ENCODE data around the gene JPT1.

The JPT1 gene

DNA sequence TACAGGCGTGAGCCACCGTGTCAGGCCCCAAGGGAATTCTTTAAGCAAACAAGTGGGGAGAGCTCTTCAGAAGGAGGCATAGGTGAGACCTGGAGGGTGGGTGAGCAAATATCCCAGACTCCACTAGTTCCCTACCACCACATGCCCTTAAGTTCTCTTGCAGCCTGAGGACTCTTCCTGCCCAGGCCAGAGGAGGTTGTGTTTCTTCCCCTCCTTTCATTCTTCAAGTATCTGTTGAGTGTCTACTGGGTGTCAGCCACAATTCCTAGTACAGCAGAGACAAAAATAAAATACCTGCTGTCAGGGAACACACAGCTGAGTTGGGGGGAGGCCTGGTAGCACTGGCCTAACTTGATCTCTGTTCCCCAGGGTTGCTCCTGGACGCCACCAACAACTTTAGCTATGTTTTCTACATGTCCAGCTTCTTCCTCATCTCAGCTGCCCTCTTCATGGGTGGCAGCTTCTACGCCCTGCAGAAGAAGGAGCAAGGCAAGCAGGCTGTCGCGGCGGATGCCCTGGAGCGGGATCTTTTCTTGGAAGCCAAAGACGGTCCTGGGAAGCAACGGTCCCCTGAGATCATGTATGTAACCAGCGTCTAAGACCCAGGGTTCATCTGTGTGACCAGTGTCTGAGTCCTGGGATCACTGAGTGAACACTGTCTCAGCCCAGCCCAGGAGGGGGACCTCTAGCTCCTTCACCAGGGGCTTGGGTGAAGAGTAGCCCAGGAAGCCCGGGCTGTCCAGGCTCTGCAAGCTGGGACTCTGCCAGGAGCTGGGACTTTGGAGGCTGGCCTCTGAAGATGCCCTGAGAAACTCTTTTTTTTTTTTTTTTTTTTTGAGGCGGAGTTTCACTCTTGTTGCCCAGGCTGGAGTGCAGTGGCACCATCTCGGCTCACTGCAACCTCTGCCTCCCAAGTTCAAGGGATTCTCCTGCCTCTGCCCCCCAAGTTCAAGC, 50.4 kb downstream of the JPT1 start:
- no peak for DNase-seq

GRCh38 chr17:75102385-75102821, 51.9 kb downstream of the JPT1 start:
- DNase-seq, result no peak

- no peak for DNase-seq
Measured at GRCh38 chr17:75099881-75100595, 54.3 kb downstream of the JPT1 start.

GRCh38 chr17:75098861-75099260, 55.5 kb downstream of the JPT1 start:
- no peak for DNase-seq

DNA sequence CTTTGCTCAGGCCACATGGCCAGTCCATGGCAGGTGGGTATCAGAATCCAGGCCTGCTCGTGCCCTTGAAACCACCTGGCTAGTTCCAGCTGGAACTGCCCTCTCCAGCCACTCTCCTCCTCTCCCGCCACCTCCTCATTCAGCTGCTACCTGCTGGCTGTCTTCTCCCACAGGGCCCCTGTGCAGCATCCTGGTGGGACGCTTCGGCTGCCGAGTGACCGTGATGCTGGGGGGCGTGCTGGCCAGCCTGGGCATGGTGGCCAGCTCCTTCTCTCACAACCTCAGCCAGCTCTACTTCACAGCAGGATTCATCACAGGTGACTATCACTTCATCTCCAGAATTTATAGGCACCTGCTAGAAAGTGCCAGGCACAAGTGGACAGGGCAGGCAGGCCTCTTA, 56.4 kb downstream of the JPT1 start:
- no peak for DNase-seq

DNA sequence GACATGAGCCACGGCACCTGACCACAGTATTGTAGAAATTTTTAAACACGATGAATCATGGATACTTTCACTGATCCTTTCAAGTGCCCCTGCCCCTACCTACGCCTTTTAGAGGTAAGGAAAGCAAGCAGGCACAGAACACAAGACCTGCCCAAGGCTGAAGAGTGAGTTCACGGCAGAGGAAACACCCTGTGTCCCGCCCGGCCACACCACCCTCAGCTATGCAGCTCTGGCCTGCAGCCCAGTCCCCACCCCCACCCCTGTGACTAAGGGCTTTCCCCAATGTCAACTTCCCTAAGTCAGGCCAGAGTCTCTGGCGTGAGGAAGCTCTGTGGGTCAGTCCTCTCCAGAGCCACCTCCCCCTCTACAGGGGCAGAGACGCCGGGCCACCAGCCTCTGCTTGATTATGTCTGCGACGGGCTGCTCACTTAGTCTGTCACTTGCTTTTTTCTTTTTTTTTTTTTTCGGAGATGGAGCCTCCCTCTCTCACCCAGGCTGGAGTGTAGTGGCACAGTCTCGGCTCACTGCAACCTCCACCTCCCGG, 58.2 kb downstream of the JPT1 start:
- no peak for DNase-seq

DNA sequence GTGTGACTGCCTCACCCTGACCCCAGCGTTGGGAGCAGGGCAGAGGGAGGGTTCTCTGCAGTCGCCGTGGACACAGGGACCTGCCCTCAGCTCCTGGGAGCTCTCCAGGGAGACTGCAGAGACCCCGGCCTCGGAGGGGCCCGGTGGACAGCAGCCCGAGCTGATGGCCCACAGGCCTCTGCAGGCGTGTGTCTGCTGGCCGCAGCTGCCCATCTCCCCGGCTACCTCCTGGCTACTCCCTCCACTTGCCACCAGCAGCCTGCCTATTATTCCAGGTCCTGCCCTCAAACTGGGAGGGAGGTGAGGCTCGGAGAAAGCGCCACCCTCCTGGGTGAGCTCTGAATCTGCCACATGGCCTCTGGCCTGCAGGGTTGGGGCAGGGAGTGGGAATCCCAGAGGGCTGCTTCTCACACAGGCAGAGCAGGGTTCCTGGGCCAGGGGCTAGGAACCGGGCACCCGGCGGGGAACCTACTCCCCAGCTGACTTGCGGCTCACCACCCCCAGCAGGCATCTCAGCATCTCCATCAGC, 59.4 kb downstream of the JPT1 start:
- no peak for DNase-seq

- DNase-seq, result no peak
Measured at GRCh38 chr17:75093548-75094158, 60.7 kb downstream of the JPT1 start.

DNA sequence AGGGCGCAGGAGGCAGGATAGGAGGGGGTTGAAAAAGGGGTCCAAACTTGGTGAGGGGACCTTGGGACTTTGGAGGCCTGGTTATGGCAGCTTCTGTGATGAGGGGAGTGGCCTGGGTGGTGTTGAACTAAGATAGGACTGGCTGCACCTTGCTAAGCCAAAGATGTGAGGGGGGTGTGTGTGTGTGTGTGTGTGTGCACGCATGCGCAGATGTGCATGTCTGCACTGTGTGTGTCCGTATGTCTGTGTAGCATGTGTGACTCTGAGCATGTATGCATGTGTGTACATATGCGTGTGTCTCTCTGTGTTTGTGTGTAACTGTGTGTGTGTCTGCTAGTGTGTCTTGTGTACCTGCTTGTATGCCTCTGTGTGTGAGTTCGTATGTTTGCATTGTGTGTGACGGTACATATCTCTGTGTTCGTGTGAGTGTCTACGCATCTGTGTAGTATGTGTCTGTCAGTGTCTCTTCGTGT, 62.4 kb downstream of the JPT1 start:
- no peak for DNase-seq

DNA sequence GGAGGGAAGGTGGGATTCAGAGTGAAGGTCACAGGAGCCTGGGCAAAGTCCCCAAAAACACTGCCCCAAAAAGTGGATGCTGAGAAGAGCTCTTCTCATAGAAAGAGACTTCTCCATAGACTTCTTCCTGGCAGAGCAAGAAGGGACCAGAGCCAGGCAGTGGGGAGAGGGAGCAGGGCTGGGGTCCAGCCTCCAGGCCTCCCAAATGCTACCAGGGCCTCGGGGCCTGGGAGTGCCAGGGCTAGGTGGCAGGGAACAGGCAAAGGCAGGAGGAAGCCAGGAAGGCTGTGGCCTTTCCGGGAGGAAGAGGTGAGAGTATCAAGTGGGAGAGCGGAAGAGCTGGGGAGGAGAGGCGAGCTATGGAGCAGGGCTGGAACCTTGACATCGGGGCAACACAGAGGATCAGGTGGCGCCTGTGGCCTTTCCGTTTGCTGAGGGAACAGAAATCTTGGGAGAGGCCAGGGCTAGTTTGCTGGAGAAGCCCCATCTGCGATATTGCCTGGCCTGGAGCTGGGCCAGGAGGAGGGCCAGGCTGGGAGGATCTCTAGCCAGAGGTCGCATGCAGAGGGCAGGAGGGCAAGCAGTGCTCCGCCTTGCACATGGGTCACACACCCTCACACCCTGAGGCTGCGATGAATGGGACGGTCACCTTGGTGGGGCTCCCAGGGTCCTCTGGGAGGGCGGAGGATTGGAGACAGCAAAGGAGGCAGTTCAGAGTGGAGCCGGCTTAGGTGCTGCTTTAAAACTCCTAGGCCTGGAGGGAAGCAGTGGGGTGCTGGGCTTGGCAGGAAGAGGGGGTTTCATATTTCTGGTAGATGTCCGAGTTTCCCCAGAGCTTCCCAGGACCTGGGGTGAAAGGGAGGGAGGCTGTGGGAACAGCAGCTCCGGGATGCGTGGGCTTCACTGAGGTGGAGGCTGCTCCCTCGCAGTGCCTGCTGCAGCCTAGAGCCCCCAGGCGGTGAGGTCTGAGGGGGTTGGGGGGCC, 63.1 kb downstream of the JPT1 start:
- no peak for DNase-seq

DNA sequence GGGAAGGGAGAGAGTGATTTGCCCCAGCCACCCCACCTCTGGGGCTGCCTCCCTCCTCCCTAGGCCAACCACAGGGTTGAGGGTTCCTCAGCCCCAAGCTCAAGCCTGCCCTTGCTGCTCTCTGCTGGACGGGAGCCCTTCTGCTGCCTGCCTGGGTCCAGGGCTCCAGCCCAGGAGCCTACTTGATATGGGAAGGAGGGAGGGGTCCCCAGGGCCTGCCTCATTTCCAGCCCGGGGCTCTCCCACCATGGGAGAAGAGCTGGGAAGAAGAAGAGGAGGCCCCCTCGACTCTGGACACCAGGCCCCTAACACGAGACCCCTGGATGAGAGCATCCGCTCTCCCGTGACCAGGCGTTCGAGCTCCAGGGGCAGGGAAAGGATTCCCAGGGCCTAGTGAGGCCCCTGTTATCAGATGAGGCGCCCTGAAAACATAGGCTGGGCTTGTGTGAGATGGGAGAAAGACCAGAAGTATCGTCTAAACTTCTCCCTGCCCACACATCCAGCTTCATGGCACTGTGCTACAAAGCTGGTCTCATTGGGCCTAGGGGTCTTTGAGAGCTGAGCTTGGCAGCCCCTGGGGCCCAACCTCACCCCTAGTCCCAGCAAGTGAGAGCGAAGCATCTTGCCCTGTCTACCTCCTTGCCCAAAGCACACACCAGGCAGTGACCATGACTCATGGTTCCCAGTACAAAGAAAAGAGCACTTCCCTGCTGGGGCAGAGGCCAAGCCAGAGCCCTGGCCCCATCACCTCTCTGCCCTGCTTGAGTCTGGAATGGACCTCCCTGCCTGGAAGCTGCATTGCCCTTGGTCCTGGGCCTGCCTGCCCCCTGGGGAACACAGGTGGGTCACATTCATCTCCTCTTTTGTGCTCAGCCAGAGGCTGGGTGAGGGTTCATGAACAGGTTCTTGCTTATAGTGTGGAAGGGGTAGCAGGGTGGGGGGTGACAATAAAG, 65.6 kb downstream of the JPT1 start:
- no peak for DNase-seq

DNA sequence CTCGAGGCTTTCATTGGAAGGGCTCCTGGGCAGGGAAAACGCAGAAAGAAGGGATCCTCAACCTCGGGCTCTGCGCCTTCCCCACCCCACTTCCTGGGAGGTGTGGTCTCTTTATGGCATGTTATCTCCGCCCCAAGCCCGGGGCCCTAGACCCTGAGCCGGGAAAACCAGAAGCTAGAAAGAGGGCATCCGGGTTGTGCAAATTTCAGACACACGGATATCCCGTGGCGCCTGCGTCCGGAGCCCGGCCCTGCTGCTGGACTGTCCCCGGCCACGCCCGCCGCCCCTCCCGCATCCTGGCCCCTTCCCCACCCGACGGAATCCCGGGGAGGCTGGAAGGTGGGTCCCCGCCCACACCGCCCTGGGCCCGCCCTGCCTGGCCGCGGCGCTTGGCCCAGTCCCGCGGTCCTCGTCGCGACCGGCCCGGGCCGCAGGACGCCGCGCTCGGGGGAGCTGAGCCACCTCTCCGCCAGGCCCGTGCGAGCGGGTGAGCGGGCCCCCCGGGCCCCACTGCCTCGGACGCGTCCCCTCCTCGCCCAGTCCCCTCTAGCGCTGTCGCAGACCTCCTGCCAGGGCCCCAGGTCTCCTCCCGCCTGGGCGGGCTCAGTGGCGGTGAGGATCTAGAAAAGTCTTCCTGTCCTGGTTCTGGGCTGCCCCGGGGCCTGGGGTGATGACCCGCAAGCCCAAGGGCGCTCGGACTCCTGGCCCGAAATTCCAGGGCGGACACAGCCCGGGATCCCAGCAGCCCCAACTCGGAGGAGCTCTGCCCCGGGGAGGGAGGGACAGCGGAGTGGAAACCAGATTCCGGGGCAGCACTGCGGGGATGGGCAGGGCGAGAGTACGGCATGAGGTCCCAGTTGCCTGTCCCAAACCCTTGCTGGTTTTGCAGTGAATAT, 66.5 kb downstream of the JPT1 start, which contains the start of gene SLC16A5:
TSS of gene SLC16A5 (plus strand) at position 397 of the 896 bp plus-strand sequence. CDS start 5,683 bp downstream, outside the sequence.
- no peak for DNase-seq

DNA sequence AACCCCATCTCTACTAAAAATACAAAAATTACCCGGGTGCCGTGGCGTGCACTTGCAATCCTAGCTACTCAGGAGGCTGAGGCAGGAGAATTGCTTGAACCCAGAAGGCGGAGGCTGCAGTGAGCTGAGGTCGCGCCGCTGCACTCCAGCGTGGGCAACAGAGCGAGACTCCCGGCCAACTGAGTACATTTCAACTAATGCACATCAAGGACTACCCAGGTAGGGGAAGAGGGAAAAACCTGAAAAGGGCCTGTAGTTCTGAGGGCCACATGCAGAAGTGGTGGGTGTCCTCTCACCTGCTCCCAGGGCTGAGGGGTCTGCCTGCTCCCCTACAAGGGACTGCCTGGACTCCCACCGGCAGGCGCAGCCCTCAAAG, 67.1 kb downstream of the JPT1 start:
- no peak for DNase-seq

GRCh38 chr17:75086496-75087181, 67.7 kb downstream of the JPT1 start:
- no peak for DNase-seq
